ENCODE data around the gene RARA.

RARA gene

GRCh38 chr17:40316571-40317344, 7.8 kb downstream of the RARA start (continued):
- TF ChIP-seq MYNN (tag by site-specific recombination; IDR thresholded peaks at IDR 0.05; ENCODE audit: borderline replicate concordance) (no peak), ZNF792 (tag by site-specific recombination; IDR thresholded peaks at IDR 0.05) (0 out of 2 replicates have a peak, but pooled peaks have one; percentile 13), RBAK (tag by site-specific recombination; IDR thresholded peaks at IDR 0.05) (no peak), ZFHX2 (tag by site-specific recombination; conservative IDR thresholded peaks at IDR 0.05) (no peak), ZNF670 (tag by site-specific recombination; IDR thresholded peaks at IDR 0.05; ENCODE audit: low read depth) (no peak), GLI2 (tag by site-specific recombination; IDR thresholded peaks at IDR 0.05; ENCODE audit: borderline replicate concordance, low read depth) (no peak), ZBTB17 (tag by site-specific recombination; IDR thresholded peaks at IDR 0.05) (peak; percentile 21; the same call in 1 of the 2 replicates), ZNF155 (tag by site-specific recombination; IDR thresholded peaks at IDR 0.05) (no peak), SALL2 (tag by site-specific recombination; IDR thresholded peaks at IDR 0.05; ENCODE audit: borderline replicate concordance) (no peak), ZNF416 (tag by site-specific recombination; IDR thresholded peaks at IDR 0.05) (no peak), ZNF433 (tag by site-specific recombination; IDR thresholded peaks at IDR 0.05; ENCODE audit: low read depth) (no peak), ZNF311 (tag by site-specific recombination; IDR thresholded peaks at IDR 0.05; ENCODE audit: borderline replicate concordance) (no peak), HOXA7 (CRISPR knock-in tag; IDR thresholded peaks at IDR 0.05; ENCODE audit: borderline replicate concordance) (no peak), ZNF785 (tag by site-specific recombination; IDR thresholded peaks at IDR 0.05) (no peak), ZNF10 (tag by site-specific recombination; IDR thresholded peaks at IDR 0.05) (0 out of 2 replicates have a peak, but pooled peaks have one; percentile 22), ZNF211 (tag by site-specific recombination; IDR thresholded peaks at IDR 0.05; ENCODE audit: low read depth) (no peak), ZNF2 (tag by site-specific recombination; IDR thresholded peaks at IDR 0.05) (0 out of 2 replicates have a peak, but pooled peaks have one; percentile 52), YY2 (tag by site-specific recombination; IDR thresholded peaks at IDR 0.05) (no peak), ZNF776 (tag by site-specific recombination; IDR thresholded peaks at IDR 0.05; ENCODE audit: borderline replicate concordance) (no peak), ZNF133 (tag by site-specific recombination; IDR thresholded peaks at IDR 0.05) (no peak), ZNF16 (tag by site-specific recombination; IDR thresholded peaks at IDR 0.05; ENCODE audit: low read depth) (no peak), ZNF184 (tag by site-specific recombination; IDR thresholded peaks at IDR 0.05) (no peak), ZNF354C (tag by site-specific recombination; IDR thresholded peaks at IDR 0.05; ENCODE audit: borderline replicate concordance, low read depth) (no peak), GFI1B (tag by site-specific recombination; IDR thresholded peaks at IDR 0.05) (peak; percentile 87), ZNF561 (tag by site-specific recombination; IDR thresholded peaks at IDR 0.05; ENCODE audit: borderline replicate concordance) (peak; percentile 59; the same call in 1 of the 2 replicates), ZNF621 (tag by site-specific recombination; IDR thresholded peaks at IDR 0.05) (no peak), ZFP37 (tag by site-specific recombination; IDR thresholded peaks at IDR 0.05) (no peak), ZSCAN16 (tag by site-specific recombination; IDR thresholded peaks at IDR 0.05) (no peak), ZNF423 (tag by site-specific recombination; IDR thresholded peaks at IDR 0.05) (no peak), ZNF302 (tag by site-specific recombination; IDR thresholded peaks at IDR 0.05; ENCODE audit: low read depth) (no peak)
- TF ChIP-seq, protein P1, sequence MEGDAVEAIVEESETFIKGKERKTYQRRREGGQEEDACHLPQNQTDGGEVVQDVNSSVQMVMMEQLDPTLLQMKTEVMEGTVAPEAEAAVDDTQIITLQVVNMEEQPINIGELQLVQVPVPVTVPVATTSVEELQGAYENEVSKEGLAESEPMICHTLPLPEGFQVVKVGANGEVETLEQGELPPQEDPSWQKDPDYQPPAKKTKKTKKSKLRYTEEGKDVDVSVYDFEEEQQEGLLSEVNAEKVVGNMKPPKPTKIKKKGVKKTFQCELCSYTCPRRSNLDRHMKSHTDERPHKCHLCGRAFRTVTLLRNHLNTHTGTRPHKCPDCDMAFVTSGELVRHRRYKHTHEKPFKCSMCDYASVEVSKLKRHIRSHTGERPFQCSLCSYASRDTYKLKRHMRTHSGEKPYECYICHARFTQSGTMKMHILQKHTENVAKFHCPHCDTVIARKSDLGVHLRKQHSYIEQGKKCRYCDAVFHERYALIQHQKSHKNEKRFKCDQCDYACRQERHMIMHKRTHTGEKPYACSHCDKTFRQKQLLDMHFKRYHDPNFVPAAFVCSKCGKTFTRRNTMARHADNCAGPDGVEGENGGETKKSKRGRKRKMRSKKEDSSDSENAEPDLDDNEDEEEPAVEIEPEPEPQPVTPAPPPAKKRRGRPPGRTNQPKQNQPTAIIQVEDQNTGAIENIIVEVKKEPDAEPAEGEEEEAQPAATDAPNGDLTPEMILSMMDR (tag by site-specific recombination; IDR thresholded peaks at IDR 0.05) = no peak
- TF ChIP-seq, protein P2, sequence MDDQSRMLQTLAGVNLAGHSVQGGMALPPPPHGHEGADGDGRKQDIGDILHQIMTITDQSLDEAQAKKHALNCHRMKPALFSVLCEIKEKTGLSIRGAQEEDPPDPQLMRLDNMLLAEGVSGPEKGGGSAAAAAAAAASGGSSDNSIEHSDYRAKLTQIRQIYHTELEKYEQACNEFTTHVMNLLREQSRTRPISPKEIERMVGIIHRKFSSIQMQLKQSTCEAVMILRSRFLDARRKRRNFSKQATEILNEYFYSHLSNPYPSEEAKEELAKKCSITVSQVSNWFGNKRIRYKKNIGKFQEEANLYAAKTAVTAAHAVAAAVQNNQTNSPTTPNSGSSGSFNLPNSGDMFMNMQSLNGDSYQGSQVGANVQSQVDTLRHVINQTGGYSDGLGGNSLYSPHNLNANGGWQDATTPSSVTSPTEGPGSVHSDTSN (CRISPR knock-in tag; IDR thresholded peaks at IDR 0.05) = peak; percentile 54; the same call in 1 of the 2 replicates
- TF ChIP-seq, protein P3, sequence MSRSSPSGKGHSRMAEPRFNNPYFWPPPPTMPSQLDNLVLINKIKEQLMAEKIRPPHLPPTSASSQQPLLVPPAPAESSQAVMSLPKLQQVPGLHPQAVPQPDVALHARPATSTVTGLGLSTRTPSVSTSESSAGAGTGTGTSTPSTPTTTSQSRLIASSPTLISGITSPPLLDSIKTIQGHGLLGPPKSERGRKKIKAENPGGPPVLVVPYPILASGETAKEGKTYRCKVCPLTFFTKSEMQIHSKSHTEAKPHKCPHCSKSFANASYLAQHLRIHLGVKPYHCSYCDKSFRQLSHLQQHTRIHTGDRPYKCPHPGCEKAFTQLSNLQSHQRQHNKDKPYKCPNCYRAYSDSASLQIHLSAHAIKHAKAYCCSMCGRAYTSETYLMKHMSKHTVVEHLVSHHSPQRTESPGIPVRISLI (tag by site-specific recombination; IDR thresholded peaks at IDR 0.05) = no peak
- TF ChIP-seq, protein P4, sequence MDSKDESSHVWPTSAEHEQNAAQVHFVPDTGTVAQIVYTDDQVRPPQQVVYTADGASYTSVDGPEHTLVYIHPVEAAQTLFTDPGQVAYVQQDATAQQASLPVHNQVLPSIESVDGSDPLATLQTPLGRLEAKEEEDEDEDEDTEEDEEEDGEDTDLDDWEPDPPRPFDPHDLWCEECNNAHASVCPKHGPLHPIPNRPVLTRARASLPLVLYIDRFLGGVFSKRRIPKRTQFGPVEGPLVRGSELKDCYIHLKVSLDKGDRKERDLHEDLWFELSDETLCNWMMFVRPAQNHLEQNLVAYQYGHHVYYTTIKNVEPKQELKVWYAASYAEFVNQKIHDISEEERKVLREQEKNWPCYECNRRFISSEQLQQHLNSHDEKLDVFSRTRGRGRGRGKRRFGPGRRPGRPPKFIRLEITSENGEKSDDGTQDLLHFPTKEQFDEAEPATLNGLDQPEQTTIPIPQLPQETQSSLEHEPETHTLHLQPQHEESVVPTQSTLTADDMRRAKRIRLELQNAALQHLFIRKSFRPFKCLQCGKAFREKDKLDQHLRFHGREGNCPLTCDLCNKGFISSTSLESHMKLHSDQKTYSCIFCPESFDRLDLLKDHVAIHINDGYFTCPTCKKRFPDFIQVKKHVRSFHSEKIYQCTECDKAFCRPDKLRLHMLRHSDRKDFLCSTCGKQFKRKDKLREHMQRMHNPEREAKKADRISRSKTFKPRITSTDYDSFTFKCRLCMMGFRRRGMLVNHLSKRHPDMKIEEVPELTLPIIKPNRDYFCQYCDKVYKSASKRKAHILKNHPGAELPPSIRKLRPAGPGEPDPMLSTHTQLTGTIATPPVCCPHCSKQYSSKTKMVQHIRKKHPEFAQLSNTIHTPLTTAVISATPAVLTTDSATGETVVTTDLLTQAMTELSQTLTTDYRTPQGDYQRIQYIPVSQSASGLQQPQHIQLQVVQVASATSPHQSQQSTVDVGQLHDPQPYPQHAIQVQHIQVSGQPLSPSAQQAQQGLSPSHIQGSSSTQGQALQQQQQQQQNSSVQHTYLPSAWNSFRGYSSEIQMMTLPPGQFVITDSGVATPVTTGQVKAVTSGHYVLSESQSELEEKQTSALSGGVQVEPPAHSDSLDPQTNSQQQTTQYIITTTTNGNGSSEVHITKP (tag by site-specific recombination; IDR thresholded peaks at IDR 0.05) = no peak
